ENCODE data around the gene H3-3A. TPM values are rescaled to one million over a fixed set of nuclear protein-coding genes. Genes with fewer than 3 reads are reported as not detected.

Gene H3-3A
- total and polyA plus RNA-seq, 5 donors from 2014 or later = 408 to 1,137 (median 967) TPM

DNA sequence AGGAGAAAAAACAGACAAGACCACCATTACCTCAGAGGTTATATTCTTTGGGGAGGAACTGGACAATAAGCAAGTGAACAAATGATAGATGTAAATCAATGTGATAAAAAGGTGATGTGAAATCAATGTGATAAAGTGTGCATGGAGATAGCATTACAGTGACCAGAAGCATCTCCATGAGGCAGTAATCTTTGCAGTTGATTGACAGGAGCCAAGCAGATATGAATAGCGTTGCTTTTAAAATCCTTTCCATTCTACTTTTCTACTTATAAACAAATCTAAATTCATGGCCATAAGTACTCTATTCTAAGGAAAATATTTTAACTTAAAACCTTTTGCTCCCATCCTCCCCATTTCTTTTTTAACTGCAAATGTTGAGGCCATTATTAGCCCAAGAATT lies 2.8 kb upstream of the H3-3A start:
- Histone ChIP-seq H3K27ac (ENCODE audit: insufficient read depth, low read length, poor library complexity, severe bottlenecking) (no peak overlapping the region), H3K9me3 (ENCODE audit: control insufficient read depth in 2 of 2, low read length in 2 of 2) (no peaks in the 10 kb centered on the region), H3K4me3 (ENCODE audit: low read depth, low read length) (no peak overlapping the region), H3K27me3 (ENCODE audit: control insufficient read depth, insufficient read depth, low read length) (no peaks in the 10 kb centered on the region), H3K4me1 (ENCODE audit: control insufficient read depth, insufficient read depth, low read length, poor library complexity, severe bottlenecking) (peaks cover 14% of the 10 kb centered on the region), H3K36me3 (ENCODE audit: control insufficient read depth, insufficient read depth, low read length) (peaks cover 3% of the 10 kb centered on the region)
- Mint-ChIP-seq H3K4me3 (peak overlapping the region in 2 of 4 donors; percentile 35 to 58), H3K9me3 (no peaks in the 10 kb centered on the region), H3K4me1 (peaks cover 9 to 23% (median 21%) of the 10 kb centered on the region in 4 donors), H3K36me3 (peaks cover 18% of the 10 kb centered on the region), H3K27me3 (peaks cover 5% of the 10 kb centered on the region), H3K27ac (no peak overlapping the region)
- no peak for ATAC-seq (ENCODE audit: low read depth in 2 of 2)
- no peak for DNase-seq

DNA sequence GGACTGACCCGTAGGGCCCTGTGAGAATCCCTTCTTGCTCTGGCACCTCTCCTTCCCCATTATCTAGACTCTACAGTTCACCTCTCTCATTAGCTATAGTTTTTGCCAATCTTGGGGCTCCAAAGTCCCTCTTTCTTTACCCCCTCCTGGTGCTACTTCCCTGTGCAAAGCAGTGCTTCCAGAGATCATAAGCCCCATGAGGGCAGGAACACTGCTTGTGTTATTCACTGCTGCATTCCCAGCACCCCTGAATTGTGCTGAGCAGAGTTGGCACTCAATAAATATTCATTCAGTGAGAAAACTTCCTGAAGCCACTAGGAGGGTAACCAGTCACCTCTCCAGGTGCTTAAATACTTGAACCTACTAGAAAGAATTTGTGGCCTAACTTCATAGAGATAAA lies 2.1 kb upstream of the H3-3A start:
- Mint-ChIP-seq H3K36me3 (peaks cover 22% of the 10 kb centered on the region), H3K4me1 (peaks cover 13 to 29% (median 27%) of the 10 kb centered on the region in 4 donors), H3K27ac (peak overlapping the region in 2 of 3 donors; percentile 79 to 90), H3K27me3 (peaks cover 5% of the 10 kb centered on the region), H3K4me3 (peak overlapping the region; percentile 83 to 97 (median 90)), H3K9me3 (no peaks in the 10 kb centered on the region)
- Histone ChIP-seq H3K36me3 (ENCODE audit: control insufficient read depth, insufficient read depth, low read length) (peaks cover 6% of the 10 kb centered on the region), H3K4me1 (ENCODE audit: control insufficient read depth, insufficient read depth, low read length, poor library complexity, severe bottlenecking) (peaks cover 21% of the 10 kb centered on the region), H3K27ac (ENCODE audit: insufficient read depth, low read length, poor library complexity, severe bottlenecking) (no peak overlapping the region), H3K4me3 (ENCODE audit: low read depth, low read length) (no peak overlapping the region), H3K9me3 (ENCODE audit: control insufficient read depth in 2 of 2, low read length in 2 of 2) (no peaks in the 10 kb centered on the region), H3K27me3 (ENCODE audit: control insufficient read depth, insufficient read depth, low read length) (no peaks in the 10 kb centered on the region)
- ATAC-seq (ENCODE audit: low read depth in 2 of 2) (no peak), DNase-seq (no peak)

GRCh38 chr1:226061068-226061840 lies 1.3 kb upstream of the H3-3A start:
- Mint-ChIP-seq H3K9me3 (no peaks in the 10 kb centered on the region), H3K4me1 (peaks cover 19 to 37% (median 32%) of the 10 kb centered on the region in 4 donors), H3K27ac (peak overlapping the region; percentile 81 to 96 (median 90)), H3K27me3 (peaks cover 5% of the 10 kb centered on the region), H3K4me3 (peak overlapping the region; percentile 83 to 97 (median 90)), H3K36me3 (peaks cover 28% of the 10 kb centered on the region)
- H3K27ac ChIP-seq (ENCODE audit: insufficient read depth, low read length, poor library complexity, severe bottlenecking) = peak overlapping the region; percentile 97
- H3K36me3 ChIP-seq (ENCODE audit: control insufficient read depth, insufficient read depth, low read length) = peaks cover 10% of the 10 kb centered on the region
- H3K27me3 ChIP-seq (ENCODE audit: control insufficient read depth, insufficient read depth, low read length) = no peaks in the 10 kb centered on the region
- H3K4me1 ChIP-seq (ENCODE audit: control insufficient read depth, insufficient read depth, low read length, poor library complexity, severe bottlenecking) = peaks cover 30% of the 10 kb centered on the region
- H3K9me3 ChIP-seq (ENCODE audit: control insufficient read depth in 2 of 2, low read length in 2 of 2) = no peaks in the 10 kb centered on the region
- H3K4me3 ChIP-seq (ENCODE audit: low read depth, low read length) = peak overlapping the region; percentile 66
- no peak for ATAC-seq (ENCODE audit: low read depth in 2 of 2)
- DNase-seq = no peak

- H3K36me3 ChIP-seq (ENCODE audit: control insufficient read depth, insufficient read depth, low read length) = peaks cover 17% of the 10 kb centered on the region
These were observed 517 bp upstream of the H3-3A start for GRCh38 chr1:226061841-226062557.

GRCh38 chr1:226063224-226063976 lies 884 bp downstream of the H3-3A start:
- peak overlapping the region; percentile 100 for H3K4me3 ChIP-seq (ENCODE audit: low read depth, low read length)
- ATAC-seq (ENCODE audit: low read depth in 2 of 2) (peak; percentile 7 to 10), DNase-seq (peak; percentile 29 to 64 (median 61))
- no peaks in the 10 kb centered on the region for H3K27me3 ChIP-seq (ENCODE audit: control insufficient read depth, insufficient read depth, low read length)
- H3K36me3 ChIP-seq (ENCODE audit: control insufficient read depth, insufficient read depth, low read length) = peaks cover 25% of the 10 kb centered on the region
- peak overlapping the region; percentile 97 for H3K27ac ChIP-seq (ENCODE audit: insufficient read depth, low read length, poor library complexity, severe bottlenecking)
- Mint-ChIP-seq H3K36me3 (peaks cover 37% of the 10 kb centered on the region), H3K4me3 (peak overlapping the region; percentile 98 to 100 (median 100)), H3K4me1 (peaks cover 19 to 59% (median 45%) of the 10 kb centered on the region in 4 donors), H3K9me3 (no peaks in the 10 kb centered on the region), H3K27ac (peak overlapping the region; percentile 98 to 100 (median 99)), H3K27me3 (peaks cover 5% of the 10 kb centered on the region)
- H3K4me1 ChIP-seq (ENCODE audit: control insufficient read depth, insufficient read depth, low read length, poor library complexity, severe bottlenecking) = peaks cover 51% of the 10 kb centered on the region
- H3K9me3 ChIP-seq (ENCODE audit: control insufficient read depth in 2 of 2, low read length in 2 of 2) = no peaks in the 10 kb centered on the region

More at GRCh38 chr1:226061841-226062557, 517 bp upstream of the H3-3A start:
- Mint-ChIP-seq H3K4me3 (peak overlapping the region; percentile 98 to 100 (median 100)), H3K36me3 (peaks cover 33% of the 10 kb centered on the region), H3K9me3 (no peaks in the 10 kb centered on the region), H3K27me3 (peaks cover 5% of the 10 kb centered on the region), H3K4me1 (peaks cover 19 to 45% (median 37%) of the 10 kb centered on the region in 4 donors), H3K27ac (peak overlapping the region; percentile 81 to 100 (median 90))
- Histone ChIP-seq H3K27me3 (ENCODE audit: control insufficient read depth, insufficient read depth, low read length) (no peaks in the 10 kb centered on the region), H3K4me3 (ENCODE audit: low read depth, low read length) (peak overlapping the region; percentile 66), H3K9me3 (ENCODE audit: control insufficient read depth in 2 of 2, low read length in 2 of 2) (no peaks in the 10 kb centered on the region), H3K4me1 (ENCODE audit: control insufficient read depth, insufficient read depth, low read length, poor library complexity, severe bottlenecking) (peaks cover 37% of the 10 kb centered on the region), H3K27ac (ENCODE audit: insufficient read depth, low read length, poor library complexity, severe bottlenecking) (peak overlapping the region; percentile 97)
- ATAC-seq (ENCODE audit: low read depth in 2 of 2) = peak; percentile 33 to 40
- DNase-seq = peak in 1 of 3 donors; percentile 65

DNA sequence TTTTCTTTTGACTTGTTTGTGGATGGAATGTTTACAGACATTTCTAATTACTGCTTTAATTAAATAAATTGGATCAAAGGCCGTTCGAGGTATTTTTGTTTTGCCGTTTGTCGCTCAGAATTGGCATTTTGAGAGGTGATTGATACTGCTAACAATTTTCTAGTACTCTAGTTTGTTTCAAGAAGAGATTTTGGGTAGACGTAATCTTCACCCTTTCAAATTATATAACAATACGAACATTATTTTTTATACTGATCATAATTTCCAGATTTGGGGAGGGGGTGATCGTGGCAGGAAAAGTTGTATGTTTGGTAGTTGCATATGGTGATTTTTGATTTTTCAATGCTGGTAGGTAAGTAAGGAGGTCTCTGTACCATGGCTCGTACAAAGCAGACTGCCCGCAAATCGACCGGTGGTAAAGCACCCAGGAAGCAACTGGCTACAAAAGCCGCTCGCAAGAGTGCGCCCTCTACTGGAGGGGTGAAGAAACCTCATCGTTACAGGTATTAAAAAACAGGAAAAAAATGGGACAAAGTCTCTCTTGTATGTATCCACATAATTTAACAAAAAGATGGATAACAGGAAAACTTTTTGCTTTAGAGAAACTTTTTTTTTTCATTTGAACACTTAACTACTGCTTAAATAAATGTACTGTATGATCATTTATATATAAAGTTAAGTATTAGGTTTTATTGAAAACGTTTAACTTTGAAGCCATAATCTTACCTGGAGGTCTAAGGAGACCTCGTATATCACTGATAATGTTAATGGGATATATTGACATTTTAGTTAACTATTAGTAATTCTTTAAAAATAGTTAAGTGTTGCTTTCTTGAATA lies 1.7 kb downstream of the H3-3A start:
- peak overlapping the region; percentile 98 to 100 (median 99) for H3K27ac Mint-ChIP-seq
- peaks cover 59% of the 10 kb centered on the region for H3K4me1 ChIP-seq (ENCODE audit: control insufficient read depth, insufficient read depth, low read length, poor library complexity, severe bottlenecking)
- no peak for ATAC-seq (ENCODE audit: low read depth in 2 of 2)

More for the DNA sequence above, 1.7 kb downstream of the H3-3A start:
- peak in 2 of 3 donors; percentile 46 to 57 for DNase-seq
- Histone ChIP-seq H3K9me3 (ENCODE audit: control insufficient read depth in 2 of 2, low read length in 2 of 2) (no peaks in the 10 kb centered on the region), H3K36me3 (ENCODE audit: control insufficient read depth, insufficient read depth, low read length) (peaks cover 32% of the 10 kb centered on the region), H3K27ac (ENCODE audit: insufficient read depth, low read length, poor library complexity, severe bottlenecking) (peak overlapping the region; percentile 97), H3K4me3 (ENCODE audit: low read depth, low read length) (peak overlapping the region; percentile 100), H3K27me3 (ENCODE audit: control insufficient read depth, insufficient read depth, low read length) (no peaks in the 10 kb centered on the region)
- H3K4me3 Mint-ChIP-seq = peak overlapping the region; percentile 98 to 100 (median 100)
- H3K9me3 Mint-ChIP-seq = no peaks in the 10 kb centered on the region
- H3K27me3 Mint-ChIP-seq = peaks cover 5% of the 10 kb centered on the region
- peaks cover 19 to 65% (median 51%) of the 10 kb centered on the region in 4 donors for H3K4me1 Mint-ChIP-seq
- peaks cover 40% of the 10 kb centered on the region for H3K36me3 Mint-ChIP-seq

All from CD4-positive, CD25-positive, alpha-beta regulatory T cell (primary cell).